ENCODE measurements around the gene NCBP1.

DNA sequence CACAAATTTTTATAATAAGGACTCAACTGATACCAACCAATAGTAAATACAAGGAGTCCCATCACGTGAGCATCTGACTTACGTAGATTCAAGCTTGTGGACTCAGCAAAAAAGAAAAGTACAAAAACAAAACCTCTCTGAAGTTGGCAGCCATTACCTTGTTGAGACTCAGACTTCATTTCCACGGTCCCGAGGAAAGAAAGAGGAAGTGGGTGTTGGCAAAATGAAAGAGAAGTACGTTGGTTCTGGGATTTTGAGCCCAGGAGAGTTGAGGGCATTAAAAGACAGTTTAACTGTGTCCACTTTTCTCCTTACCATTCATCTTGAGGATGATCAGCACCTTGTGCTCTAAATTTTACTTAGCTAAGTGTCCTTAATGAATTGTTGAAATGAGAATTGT lies 26.7 kb downstream of the NCBP1 start:
- TF ChIP-seq, protein P1, sequence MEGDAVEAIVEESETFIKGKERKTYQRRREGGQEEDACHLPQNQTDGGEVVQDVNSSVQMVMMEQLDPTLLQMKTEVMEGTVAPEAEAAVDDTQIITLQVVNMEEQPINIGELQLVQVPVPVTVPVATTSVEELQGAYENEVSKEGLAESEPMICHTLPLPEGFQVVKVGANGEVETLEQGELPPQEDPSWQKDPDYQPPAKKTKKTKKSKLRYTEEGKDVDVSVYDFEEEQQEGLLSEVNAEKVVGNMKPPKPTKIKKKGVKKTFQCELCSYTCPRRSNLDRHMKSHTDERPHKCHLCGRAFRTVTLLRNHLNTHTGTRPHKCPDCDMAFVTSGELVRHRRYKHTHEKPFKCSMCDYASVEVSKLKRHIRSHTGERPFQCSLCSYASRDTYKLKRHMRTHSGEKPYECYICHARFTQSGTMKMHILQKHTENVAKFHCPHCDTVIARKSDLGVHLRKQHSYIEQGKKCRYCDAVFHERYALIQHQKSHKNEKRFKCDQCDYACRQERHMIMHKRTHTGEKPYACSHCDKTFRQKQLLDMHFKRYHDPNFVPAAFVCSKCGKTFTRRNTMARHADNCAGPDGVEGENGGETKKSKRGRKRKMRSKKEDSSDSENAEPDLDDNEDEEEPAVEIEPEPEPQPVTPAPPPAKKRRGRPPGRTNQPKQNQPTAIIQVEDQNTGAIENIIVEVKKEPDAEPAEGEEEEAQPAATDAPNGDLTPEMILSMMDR (IDR thresholded peaks at IDR 0.05) = no peak
- TF ChIP-seq POLR2A (IDR thresholded peaks at IDR 0.05) = no peak
